Body of pancreas (tissue), 4 donors: Measurements from ENCODE around the gene ZBTB1. TPM values are rescaled to one million over a fixed set of nuclear protein-coding genes. Genes with fewer than 3 reads are reported as not detected.

Experiments used
- ATAC-seq: fragments of 150-250 bp; one replicate; pipeline ENCODE4 v1.9.1; 2016
- DNase-seq, 4 donors: peaks; one replicate each; pipeline ENCODE4 v3.0.0-alpha.2; 2019
- H3K27ac ChIP-seq, 4 donors: fragments of 200-600 bp; sonication (generic); 1 replicate in 3 of 4; 2 replicates in 1 of 4; pipeline versions ENCODE4 v1.5.1 to v1.6.1; 2016 to 2019; ENCODE audit warnings: mild to moderate bottlenecking in 1 of 4, mixed read lengths in 1 of 4, moderate library complexity in 1 of 4
- H3K27me3 ChIP-seq, 2 donors: fragments of 200-600 bp; sonication (generic); one replicate each; pipeline ENCODE4 v1.6.0; 2016; ENCODE audit warnings: mild to moderate bottlenecking in 1 of 2
- H3K36me3 ChIP-seq, 2 donors: fragments of 200-600 bp; sonication (generic); replicated peaks in 1 of 2; 2 replicates each; pipeline ENCODE4 v1.5.1; 2016; ENCODE audit warnings: low read depth in 2 of 2; ENCODE audit not compliant: insufficient read depth in 1 of 2
- H3K4me1 ChIP-seq: fragments of 200-600 bp; sonication (generic); one replicate; pipeline ENCODE4 v1.6.0; 2016
- H3K4me3 ChIP-seq, 2 donors: fragments of 200-600 bp; sonication (generic); 1 replicate in 1 of 2; 2 replicates in 1 of 2; pipeline ENCODE4 v1.5.1; 2016 to 2019
- H3K9me3 ChIP-seq, 3 donors: fragments of 200-600 bp; sonication (generic); 1 replicate in 2 of 3; 2 replicates in 1 of 3; pipeline ENCODE4 v1.5.1; 2016
- POLR2A ChIP-seq, 3 donors: fragments of 450-650 bp; IDR thresholded peaks; one replicate each; pipeline ENCODE4 v1.6.1; 2016; ENCODE audit warnings: antibody characterized with exemption in 3 of 3, mild to moderate bottlenecking in 2 of 3
- WGBS, 2 donors: methylation state at CpG; one replicate each; pipeline ENCODE4 v1.1.5; 2017; 5-methylcytosine and 5-hydroxymethylcytosine counted together
- intact Hi-C: fragments of 100-400 bp; cut with DNase I; formaldehyde crosslinking; loops from one replicate; pipeline ENCODE4 v1.15.1; 2023
- small RNA-seq: library from RNA; depleted of rRNA; stranded (forward); fragments of <200 nt; gene quantifications from one replicate; pipeline ENCODE3, GENCODE V24; 2016
- total RNA-seq, 2 donors: library from RNA; depleted of rRNA; stranded (reverse); fragments of >200 nt; gene quantifications; one replicate each; pipeline ENCODE4 v1.1.0, GENCODE V29; 2016
- TF ChIP-seq, protein P1 (sequence below), 7 experiments: fragments of 450-650 bp in 4 of 7; fragments of 200-600 bp in 3 of 7; sonication (generic) in 3 of 7; IDR thresholded peaks; one replicate each; pipeline ENCODE4 v1.5.1; 2016 to 2019; ENCODE audit warnings: antibody characterized with exemption in 7 of 7

ZBTB1 gene
- total RNA-seq, 2 donors from 2014 or later = 28.5 to 43.8 TPM

DNA sequence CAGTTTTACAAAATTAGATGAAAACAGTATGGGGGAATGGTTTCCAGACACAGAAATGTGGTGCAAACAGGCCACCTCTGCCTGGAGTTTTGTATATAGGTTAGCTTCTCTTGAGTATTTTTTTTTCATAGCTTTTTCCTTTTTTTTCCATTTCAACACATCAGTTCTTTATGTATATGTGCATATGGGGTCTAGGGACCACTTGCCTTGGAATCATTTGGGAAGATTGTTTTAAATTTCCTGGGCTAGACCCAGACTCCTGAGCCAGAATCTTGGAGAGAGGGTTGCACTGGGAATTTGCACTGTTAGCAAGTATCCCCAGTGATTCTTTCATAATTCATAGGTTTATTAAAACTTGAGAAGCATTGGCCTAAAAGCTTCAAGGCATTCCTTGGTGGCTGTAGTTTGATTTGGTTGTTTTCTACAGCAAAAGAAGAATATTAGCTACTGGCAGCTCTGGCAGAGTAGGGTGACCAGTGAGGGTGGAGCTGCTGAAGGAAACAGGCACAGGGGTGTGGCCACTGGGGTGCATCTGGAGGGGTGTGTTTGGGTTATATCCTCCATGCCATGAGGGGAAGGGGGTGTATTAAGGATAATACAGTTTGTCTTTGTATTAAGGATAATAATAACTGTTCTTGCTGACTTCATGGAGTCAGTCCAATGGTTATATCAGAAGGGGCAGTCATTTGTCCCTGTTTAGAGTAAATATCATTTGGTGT is 68.0 kb downstream of the ZBTB1 start:
- DNase-seq (no peak), ATAC-seq (no peak)
- TF ChIP-seq POLR2A (IDR thresholded peaks at IDR 0.05) = no peak
- TF ChIP-seq, protein P1, sequence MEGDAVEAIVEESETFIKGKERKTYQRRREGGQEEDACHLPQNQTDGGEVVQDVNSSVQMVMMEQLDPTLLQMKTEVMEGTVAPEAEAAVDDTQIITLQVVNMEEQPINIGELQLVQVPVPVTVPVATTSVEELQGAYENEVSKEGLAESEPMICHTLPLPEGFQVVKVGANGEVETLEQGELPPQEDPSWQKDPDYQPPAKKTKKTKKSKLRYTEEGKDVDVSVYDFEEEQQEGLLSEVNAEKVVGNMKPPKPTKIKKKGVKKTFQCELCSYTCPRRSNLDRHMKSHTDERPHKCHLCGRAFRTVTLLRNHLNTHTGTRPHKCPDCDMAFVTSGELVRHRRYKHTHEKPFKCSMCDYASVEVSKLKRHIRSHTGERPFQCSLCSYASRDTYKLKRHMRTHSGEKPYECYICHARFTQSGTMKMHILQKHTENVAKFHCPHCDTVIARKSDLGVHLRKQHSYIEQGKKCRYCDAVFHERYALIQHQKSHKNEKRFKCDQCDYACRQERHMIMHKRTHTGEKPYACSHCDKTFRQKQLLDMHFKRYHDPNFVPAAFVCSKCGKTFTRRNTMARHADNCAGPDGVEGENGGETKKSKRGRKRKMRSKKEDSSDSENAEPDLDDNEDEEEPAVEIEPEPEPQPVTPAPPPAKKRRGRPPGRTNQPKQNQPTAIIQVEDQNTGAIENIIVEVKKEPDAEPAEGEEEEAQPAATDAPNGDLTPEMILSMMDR (IDR thresholded peaks at IDR 0.05) = no peak
- no peaks in the 10 kb centered on the region for H3K4me1 ChIP-seq
- no peak overlapping the region for H3K27ac ChIP-seq
- no peaks in the 10 kb centered on the region for H3K36me3 ChIP-seq
- H3K27me3 ChIP-seq = no peaks in the 10 kb centered on the region
- intact Hi-C loops = no loop called here
- H3K4me3 ChIP-seq = no peak overlapping the region
- H3K9me3 ChIP-seq = no peaks in the 10 kb centered on the region

DNA sequence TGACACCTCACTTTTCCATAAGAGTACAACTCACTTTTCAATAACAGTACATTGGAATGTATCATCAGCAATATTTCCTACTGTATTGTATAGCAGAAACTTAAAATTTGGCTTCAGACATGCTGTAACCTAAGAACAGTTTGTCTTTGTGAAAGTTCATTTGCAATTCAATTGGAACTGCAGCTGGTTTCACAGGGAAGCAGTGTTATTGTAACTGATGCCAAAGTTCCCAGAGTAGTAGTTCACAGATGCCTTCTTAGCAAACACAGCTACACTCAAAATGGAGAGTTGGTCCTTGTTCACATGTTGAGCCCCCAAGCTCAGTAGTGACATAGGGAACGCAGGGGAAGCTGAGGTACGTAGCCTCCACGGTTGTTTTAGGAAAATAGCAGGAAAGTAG is 68.5 kb downstream of the ZBTB1 start:
- Histone ChIP-seq H3K36me3 (no peaks in the 10 kb centered on the region), H3K27me3 (no peaks in the 10 kb centered on the region), H3K27ac (no peak overlapping the region), H3K9me3 (no peaks in the 10 kb centered on the region), H3K4me3 (no peak overlapping the region), H3K4me1 (no peaks in the 10 kb centered on the region)
- intact Hi-C loops = no loop called here
- TF ChIP-seq, protein P1 (IDR thresholded peaks at IDR 0.05) = no peak
- ATAC-seq (no peak), DNase-seq (no peak)
- WGBS, 2 donors = 84 to 91% methylated on average over 3 of the region's 3 CpGs

Small RNA genes within 50 kb of the gene (small RNA-seq; reads per million reads assigned to genes)
- gene AL049869.4 = not detected

Other genes with a start within 250 kb of the ZBTB1 start
- gene ESR2, start 210.4 kb upstream of the ZBTB1 start, total RNA-seq = not detected
- 10 to 100 TPM; 20.2 to 29.3 TPM for gene MTHFD1, start 116.4 kb upstream of the ZBTB1 start, total RNA-seq
- gene AKAP5, start 39.3 kb upstream of the ZBTB1 start, total RNA-seq = under 1 TPM in 1 of 2 donors, not detected in 1; under 0.01 TPM
- gene ZBTB25, start 932 bp upstream of the ZBTB1 start, total RNA-seq = 10 to 100 TPM in 1 of 2 donors, 1 to 10 TPM in 1; 7.9 to 10.6 TPM
- 10 to 100 TPM in 1 of 2 donors, 1 to 10 TPM in 1; 4.0 to 19.7 TPM for gene HSPA2, start 36.0 kb downstream of the ZBTB1 start, total RNA-seq
- gene PPP1R36, start 45.2 kb downstream of the ZBTB1 start, total RNA-seq = 1 to 10 TPM; 4.4 to 5.6 TPM
- gene PLEKHG3, start 199.7 kb downstream of the ZBTB1 start, total RNA-seq = 10 to 100 TPM; 34.5 to 40.2 TPM